Parathyroid adenoma (tissue), 2 donors: ENCODE measurements around the gene IQSEC3.

Experiments
- H2AFZ ChIP-seq: fragments of 300-600 bp; sonication (generic); one replicate; pipeline ENCODE4 v1.7.0; 2017; ENCODE audit warnings: antibody characterized with exemption, mild to moderate bottlenecking
- H3K27ac ChIP-seq: fragments of 300-600 bp; sonication (generic); one replicate; pipeline ENCODE4 v1.7.0; 2017
- H3K27me3 ChIP-seq: fragments of 300-600 bp; sonication (generic); one replicate; pipeline ENCODE4 v1.7.0; 2017; ENCODE audit warnings: low read length; ENCODE audit not compliant: control insufficient read depth, insufficient read depth
- H3K36me3 ChIP-seq: fragments of 300-600 bp; sonication (generic); one replicate; pipeline ENCODE4 v1.7.0; 2017; ENCODE audit warnings: low read length; ENCODE audit not compliant: control insufficient read depth, insufficient read depth
- H3K4me1 ChIP-seq: fragments of 300-600 bp; sonication (generic); one replicate; pipeline ENCODE4 v1.7.0; 2017; ENCODE audit warnings: control low read depth
- H3K4me2 ChIP-seq: fragments of 300-600 bp; sonication (generic); one replicate; pipeline ENCODE4 v1.7.0; 2017; ENCODE audit warnings: low read length
- H3K4me3 ChIP-seq: fragments of 300-600 bp; sonication (generic); one replicate; pipeline ENCODE4 v1.7.0; 2017; ENCODE audit warnings: low read depth, low read length
- H3K79me2 ChIP-seq: fragments of 300-600 bp; sonication (generic); one replicate; pipeline ENCODE4 v1.7.0; 2017; ENCODE audit warnings: control low read depth
- H3K9ac ChIP-seq: fragments of 300-600 bp; sonication (generic); one replicate; pipeline ENCODE4 v1.7.0; 2017; ENCODE audit warnings: mild to moderate bottlenecking
- H3K9me3 ChIP-seq: fragments of 300-600 bp; sonication (generic); one replicate; pipeline ENCODE4 v1.7.0; 2017; ENCODE audit warnings: low read length; ENCODE audit not compliant: control insufficient read depth
- CTCF ChIP-seq: fragments of 300-600 bp; sonication (generic); IDR thresholded peaks from one replicate; pipeline ENCODE4 v1.7.0; 2017; ENCODE audit warnings: antibody characterized with exemption, mild to moderate bottlenecking
- donor health status: primary hyperparathyroidism.

IQSEC3 gene

GRCh38 chr12:103169-103981, 36.8 kb downstream of the IQSEC3 start:
- Histone ChIP-seq H3K36me3 (no peaks in the 10 kb centered on the region), H3K9me3 (no peaks in the 10 kb centered on the region), H3K9ac (no peak overlapping the region), H3K4me2 (no peak overlapping the region), H3K27ac (no peak overlapping the region), H3K27me3 (no peaks in the 10 kb centered on the region), H3K79me2 (no peaks in the 10 kb centered on the region), H2AFZ (no peak overlapping the region), H3K4me1 (peaks cover 16% of the 10 kb centered on the region), H3K4me3 (no peak overlapping the region)
- no peak for TF ChIP-seq CTCF

GRCh38 chr12:104551-105081, 38.0 kb downstream of the IQSEC3 start:
- Histone ChIP-seq H3K9ac (no peak overlapping the region), H3K4me1 (peaks cover 10% of the 10 kb centered on the region), H3K79me2 (no peaks in the 10 kb centered on the region), H3K27me3 (no peaks in the 10 kb centered on the region), H3K27ac (no peak overlapping the region), H3K36me3 (no peaks in the 10 kb centered on the region), H3K4me2 (no peak overlapping the region), H2AFZ (no peak overlapping the region), H3K9me3 (no peaks in the 10 kb centered on the region), H3K4me3 (no peak overlapping the region)
- TF ChIP-seq CTCF: no peak

- no peaks in the 10 kb centered on the region for H3K79me2 ChIP-seq
- no peak overlapping the region for H3K4me2 ChIP-seq
- H3K36me3 ChIP-seq: no peaks in the 10 kb centered on the region
- H3K9me3 ChIP-seq: no peaks in the 10 kb centered on the region
- TF ChIP-seq CTCF: no peak
- H3K27ac ChIP-seq: no peak overlapping the region
- H3K4me3 ChIP-seq: no peak overlapping the region
- H3K4me1 ChIP-seq: peaks cover 10% of the 10 kb centered on the region
- H2AFZ ChIP-seq: no peak overlapping the region
- no peak overlapping the region for H3K9ac ChIP-seq
- H3K27me3 ChIP-seq: no peaks in the 10 kb centered on the region
Measured at GRCh38 chr12:105696-106095, 39.1 kb downstream of the IQSEC3 start.

- Histone ChIP-seq H3K4me1 (peaks cover 10% of the 10 kb centered on the region), H3K79me2 (no peaks in the 10 kb centered on the region), H3K27me3 (no peaks in the 10 kb centered on the region), H3K9me3 (no peaks in the 10 kb centered on the region), H3K9ac (no peak overlapping the region), H3K36me3 (no peaks in the 10 kb centered on the region), H3K4me2 (no peak overlapping the region), H3K4me3 (no peak overlapping the region), H3K27ac (no peak overlapping the region), H2AFZ (no peak overlapping the region)
- TF ChIP-seq CTCF: no peak
Measured at GRCh38 chr12:106118-106591, 39.6 kb downstream of the IQSEC3 start.
